Measurements from ENCODE around the gene HTR2A.

DNA sequence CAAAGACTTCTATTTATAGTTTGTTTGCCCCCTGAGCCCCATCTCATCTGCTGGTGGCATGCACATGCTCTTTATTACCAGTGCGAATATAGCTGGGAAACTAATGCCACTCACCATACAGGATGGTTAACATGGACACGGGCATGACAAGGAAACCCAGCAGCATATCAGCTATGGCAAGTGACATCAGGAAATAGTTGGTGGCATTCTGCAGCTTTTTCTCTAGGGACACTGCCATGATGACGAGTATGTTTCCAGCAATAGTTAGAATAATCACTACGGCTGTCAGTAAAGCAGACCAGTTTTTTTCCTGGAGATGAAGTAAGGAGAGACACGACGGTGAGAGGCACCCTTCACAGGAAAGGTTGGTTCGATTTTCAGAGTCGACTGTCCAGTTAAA lies 1.5 kb downstream of the HTR2A start:
- TF ChIP-seq, protein P1, sequence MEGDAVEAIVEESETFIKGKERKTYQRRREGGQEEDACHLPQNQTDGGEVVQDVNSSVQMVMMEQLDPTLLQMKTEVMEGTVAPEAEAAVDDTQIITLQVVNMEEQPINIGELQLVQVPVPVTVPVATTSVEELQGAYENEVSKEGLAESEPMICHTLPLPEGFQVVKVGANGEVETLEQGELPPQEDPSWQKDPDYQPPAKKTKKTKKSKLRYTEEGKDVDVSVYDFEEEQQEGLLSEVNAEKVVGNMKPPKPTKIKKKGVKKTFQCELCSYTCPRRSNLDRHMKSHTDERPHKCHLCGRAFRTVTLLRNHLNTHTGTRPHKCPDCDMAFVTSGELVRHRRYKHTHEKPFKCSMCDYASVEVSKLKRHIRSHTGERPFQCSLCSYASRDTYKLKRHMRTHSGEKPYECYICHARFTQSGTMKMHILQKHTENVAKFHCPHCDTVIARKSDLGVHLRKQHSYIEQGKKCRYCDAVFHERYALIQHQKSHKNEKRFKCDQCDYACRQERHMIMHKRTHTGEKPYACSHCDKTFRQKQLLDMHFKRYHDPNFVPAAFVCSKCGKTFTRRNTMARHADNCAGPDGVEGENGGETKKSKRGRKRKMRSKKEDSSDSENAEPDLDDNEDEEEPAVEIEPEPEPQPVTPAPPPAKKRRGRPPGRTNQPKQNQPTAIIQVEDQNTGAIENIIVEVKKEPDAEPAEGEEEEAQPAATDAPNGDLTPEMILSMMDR (IDR thresholded peaks at IDR 0.05; ENCODE audit: low read length): no peak
- TF ChIP-seq EZH2 (optimal IDR thresholded peaks at IDR 0.05; ENCODE audit: low read depth, low read length): no peak

Measured in MM.1S (cell line).